ENCODE results near the gene CHCHD4. TPM values are rescaled to one million over a fixed set of nuclear protein-coding genes. Genes with fewer than 3 reads are reported as not detected.

Gene CHCHD4
- total and polyA plus RNA-seq, 2 of the 13 experiments (the other 11 are each of a cell fraction or from before 2014, with no cell fraction given) = 15.8 to 24.1 TPM

GRCh38 chr3:14118400-14119381 is 6.0 kb downstream of the CHCHD4 start (continued):
- TF ChIP-seq ZHX2 (IDR thresholded peaks at IDR 0.05; ENCODE audit: low read depth) (no peak), ZHX2 (CRISPR knock-in tag; IDR thresholded peaks at IDR 0.05; ENCODE audit: borderline replicate concordance) (no peak), EHMT2 (IDR thresholded peaks at IDR 0.05; ENCODE audit: borderline replicate concordance, low read depth, low read length) (peak; percentile 36; the same call in 1 of the 2 replicates), YEATS2 (CRISPR knock-in tag; IDR thresholded peaks at IDR 0.05; ENCODE audit: borderline replicate concordance) (peak; percentile 46; the same call in 1 of the 2 replicates), ZMAT3 (CRISPR knock-in tag; conservative IDR thresholded peaks at IDR 0.05) (no peak), ZNF326 (CRISPR knock-in tag; IDR thresholded peaks at IDR 0.05; ENCODE audit: borderline replicate concordance) (no peak), ZNF709 (CRISPR knock-in tag; IDR thresholded peaks at IDR 0.05) (no peak), AFF4 (CRISPR knock-in tag; IDR thresholded peaks at IDR 0.05) (no peak), NR2F6 (IDR thresholded peaks at IDR 0.05) (no peak), NR2F6 (CRISPR knock-in tag; IDR thresholded peaks at IDR 0.05) (no peak), FOXJ3 (CRISPR knock-in tag; IDR thresholded peaks at IDR 0.05; ENCODE audit: borderline replicate concordance) (peak; percentile 58; the same call in 1 of the 2 replicates), TGIF2 (CRISPR knock-in tag; IDR thresholded peaks at IDR 0.05) (no peak; the same call in 1 of the 2 replicates), THYN1 (CRISPR knock-in tag; IDR thresholded peaks at IDR 0.05; ENCODE audit: borderline replicate concordance, low read depth) (no peak), NFRKB (IDR thresholded peaks at IDR 0.05) (no peak), ZKSCAN5 (CRISPR knock-in tag; IDR thresholded peaks at IDR 0.05) (no peak), CEBPG (CRISPR knock-in tag; IDR thresholded peaks at IDR 0.05) (peak; percentile 96), KLF16 (CRISPR knock-in tag; IDR thresholded peaks at IDR 0.05) (peak in 1 of 2 experiments; percentile 53; a peak in 1 of 4 replicates), ZNF703 (CRISPR knock-in tag; IDR thresholded peaks at IDR 0.05; ENCODE audit: borderline replicate concordance) (no peak), HOXA9 (CRISPR knock-in tag; IDR thresholded peaks at IDR 0.05; ENCODE audit: borderline replicate concordance) (no peak), MAZ (IDR thresholded peaks at IDR 0.05; ENCODE audit: borderline replicate concordance, low read depth, low read length) (no peak), MAZ (CRISPR knock-in tag; IDR thresholded peaks at IDR 0.05; ENCODE audit: low read depth) (no peak)
